BE2C (cell line): Measurements from ENCODE around the gene RELA.

Experiments
- DNase-seq: peaks from one replicate; pipeline ENCODE4 v3.0.0-alpha.2; 2020
- H3K27me3 ChIP-seq: fragments of 250-450 bp; sonication (Bioruptor Pico); 2 replicates; pipeline ENCODE4 v1.5.1; 2020; ENCODE audit warnings: mild to moderate bottlenecking
- H3K36me3 ChIP-seq: fragments of 250-450 bp; sonication (Bioruptor Pico); 2 replicates; pipeline ENCODE4 v1.5.1; 2020; ENCODE audit warnings: mild to moderate bottlenecking
- H3K4me1 ChIP-seq: fragments of 250-450 bp; sonication (Bioruptor Pico); 2 replicates; pipeline ENCODE4 v1.5.1; 2020
- H3K4me3 ChIP-seq: 2 replicates; pipeline ENCODE4 v1.5.1; 2011; ENCODE audit warnings: low read depth, low read length
- H3K9me3 ChIP-seq: fragments of 250-450 bp; sonication (Bioruptor Pico); 2 replicates; pipeline ENCODE4 v1.5.1; 2020
- TF ChIP-seq, protein P1 (sequence below): IDR thresholded peaks from 2 replicates; pipeline ENCODE4 v1.5.1; 2012; ENCODE audit warnings: mild to moderate bottlenecking, low read depth, low read length

The RELA gene

DNA sequence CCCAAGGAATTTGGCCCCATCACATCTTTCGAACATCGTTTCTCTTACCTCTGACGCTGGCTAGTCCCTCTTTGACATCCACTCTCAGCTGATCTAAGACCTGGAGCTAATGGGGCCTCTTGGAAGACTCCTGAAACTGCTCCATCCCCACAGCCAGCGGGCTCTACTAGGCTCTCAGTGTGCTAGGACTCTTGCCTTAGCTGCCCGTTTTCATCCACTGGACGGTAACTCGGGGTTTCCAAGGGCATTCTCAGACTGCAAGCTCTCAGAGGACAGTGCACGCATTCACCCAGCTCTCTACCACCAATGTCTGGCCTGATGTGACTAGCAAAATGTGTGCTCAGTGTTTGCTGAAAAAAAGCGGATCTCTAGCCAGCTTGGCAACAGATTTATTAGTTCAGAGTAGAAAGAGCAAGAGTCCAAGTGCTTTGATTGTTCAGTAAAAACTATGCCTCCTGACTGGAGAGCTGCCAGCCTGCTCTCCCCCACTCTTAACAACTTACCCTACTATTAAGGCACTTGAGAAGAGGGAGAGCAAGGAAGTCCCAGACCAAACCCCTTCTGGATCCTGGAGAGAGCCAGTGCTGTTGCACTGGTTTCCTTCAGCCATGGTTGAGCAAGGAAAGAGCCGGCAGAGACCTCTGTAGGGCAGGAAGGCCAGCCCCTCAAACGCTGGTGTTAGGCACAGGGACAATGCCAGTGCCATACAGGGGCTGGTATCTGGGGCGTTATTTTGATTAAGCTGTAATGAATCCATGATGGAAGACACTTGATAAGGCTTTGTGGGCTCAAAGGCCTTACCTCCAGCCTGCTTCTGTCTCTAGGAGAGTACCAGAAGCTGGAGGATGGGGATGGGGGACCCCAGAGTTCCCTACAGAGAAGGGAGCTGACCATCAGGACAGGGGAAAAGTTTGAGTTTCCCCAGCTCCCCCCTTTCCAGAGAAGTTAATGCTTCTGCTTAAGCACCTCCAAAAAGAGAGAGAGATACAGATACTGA, 9.2 kb downstream of the RELA start:
- H3K4me1 ChIP-seq = peaks cover 11% of the 10 kb centered on the region
- no peaks in the 10 kb centered on the region; the same call in 1 of the 2 replicates for H3K36me3 ChIP-seq
- no peaks in the 10 kb centered on the region for H3K9me3 ChIP-seq
- no peak for DNase-seq
- TF ChIP-seq, protein P1, sequence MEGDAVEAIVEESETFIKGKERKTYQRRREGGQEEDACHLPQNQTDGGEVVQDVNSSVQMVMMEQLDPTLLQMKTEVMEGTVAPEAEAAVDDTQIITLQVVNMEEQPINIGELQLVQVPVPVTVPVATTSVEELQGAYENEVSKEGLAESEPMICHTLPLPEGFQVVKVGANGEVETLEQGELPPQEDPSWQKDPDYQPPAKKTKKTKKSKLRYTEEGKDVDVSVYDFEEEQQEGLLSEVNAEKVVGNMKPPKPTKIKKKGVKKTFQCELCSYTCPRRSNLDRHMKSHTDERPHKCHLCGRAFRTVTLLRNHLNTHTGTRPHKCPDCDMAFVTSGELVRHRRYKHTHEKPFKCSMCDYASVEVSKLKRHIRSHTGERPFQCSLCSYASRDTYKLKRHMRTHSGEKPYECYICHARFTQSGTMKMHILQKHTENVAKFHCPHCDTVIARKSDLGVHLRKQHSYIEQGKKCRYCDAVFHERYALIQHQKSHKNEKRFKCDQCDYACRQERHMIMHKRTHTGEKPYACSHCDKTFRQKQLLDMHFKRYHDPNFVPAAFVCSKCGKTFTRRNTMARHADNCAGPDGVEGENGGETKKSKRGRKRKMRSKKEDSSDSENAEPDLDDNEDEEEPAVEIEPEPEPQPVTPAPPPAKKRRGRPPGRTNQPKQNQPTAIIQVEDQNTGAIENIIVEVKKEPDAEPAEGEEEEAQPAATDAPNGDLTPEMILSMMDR = no peak
- peak overlapping the region; percentile 53 for H3K4me3 ChIP-seq
- no peaks in the 10 kb centered on the region for H3K27me3 ChIP-seq

DNA sequence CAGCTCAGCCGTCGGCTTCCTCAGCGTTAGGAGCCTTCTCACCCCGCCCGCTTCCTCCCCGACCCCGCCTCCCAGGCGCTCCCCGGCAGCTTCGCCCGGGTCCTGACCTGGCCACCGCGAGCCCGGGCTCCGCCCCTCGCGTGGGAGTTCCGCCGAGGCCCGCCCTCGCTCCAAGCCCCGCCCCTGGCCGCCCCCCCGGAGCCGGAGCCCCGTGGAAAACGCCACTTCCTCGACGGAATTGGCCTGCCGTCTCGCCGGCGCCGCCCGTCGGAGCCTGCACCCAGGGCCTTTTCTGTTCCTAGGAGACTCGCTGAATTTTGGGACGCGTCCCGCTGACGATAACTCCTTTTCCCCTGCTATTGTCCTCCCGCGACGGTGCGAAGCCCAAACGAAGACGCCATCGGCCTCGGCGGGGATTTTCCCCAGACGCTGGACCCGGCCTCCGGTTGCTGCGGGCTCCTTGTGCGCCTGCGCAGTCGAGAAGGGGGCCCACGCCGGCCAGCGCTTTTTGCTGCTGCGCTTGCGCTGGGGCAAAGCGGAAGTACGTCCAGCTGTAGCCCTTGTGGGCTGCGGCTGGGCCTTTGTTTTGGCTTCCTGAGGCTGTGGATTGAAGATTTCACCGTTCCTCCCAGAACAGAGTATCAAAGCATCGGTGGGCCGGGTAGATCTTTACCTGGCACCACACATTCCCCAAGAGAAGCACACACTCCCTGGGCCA, 10.0 kb downstream of the RELA start:
- no peaks in the 10 kb centered on the region for H3K9me3 ChIP-seq
- no peaks in the 10 kb centered on the region; the same call in 1 of the 2 replicates for H3K36me3 ChIP-seq
- DNase-seq = peak; percentile 83
- H3K27me3 ChIP-seq = no peaks in the 10 kb centered on the region
- H3K4me3 ChIP-seq = peak overlapping the region; percentile 53
- peaks cover 11% of the 10 kb centered on the region for H3K4me1 ChIP-seq
- TF ChIP-seq, protein P1 = no peak

DNA sequence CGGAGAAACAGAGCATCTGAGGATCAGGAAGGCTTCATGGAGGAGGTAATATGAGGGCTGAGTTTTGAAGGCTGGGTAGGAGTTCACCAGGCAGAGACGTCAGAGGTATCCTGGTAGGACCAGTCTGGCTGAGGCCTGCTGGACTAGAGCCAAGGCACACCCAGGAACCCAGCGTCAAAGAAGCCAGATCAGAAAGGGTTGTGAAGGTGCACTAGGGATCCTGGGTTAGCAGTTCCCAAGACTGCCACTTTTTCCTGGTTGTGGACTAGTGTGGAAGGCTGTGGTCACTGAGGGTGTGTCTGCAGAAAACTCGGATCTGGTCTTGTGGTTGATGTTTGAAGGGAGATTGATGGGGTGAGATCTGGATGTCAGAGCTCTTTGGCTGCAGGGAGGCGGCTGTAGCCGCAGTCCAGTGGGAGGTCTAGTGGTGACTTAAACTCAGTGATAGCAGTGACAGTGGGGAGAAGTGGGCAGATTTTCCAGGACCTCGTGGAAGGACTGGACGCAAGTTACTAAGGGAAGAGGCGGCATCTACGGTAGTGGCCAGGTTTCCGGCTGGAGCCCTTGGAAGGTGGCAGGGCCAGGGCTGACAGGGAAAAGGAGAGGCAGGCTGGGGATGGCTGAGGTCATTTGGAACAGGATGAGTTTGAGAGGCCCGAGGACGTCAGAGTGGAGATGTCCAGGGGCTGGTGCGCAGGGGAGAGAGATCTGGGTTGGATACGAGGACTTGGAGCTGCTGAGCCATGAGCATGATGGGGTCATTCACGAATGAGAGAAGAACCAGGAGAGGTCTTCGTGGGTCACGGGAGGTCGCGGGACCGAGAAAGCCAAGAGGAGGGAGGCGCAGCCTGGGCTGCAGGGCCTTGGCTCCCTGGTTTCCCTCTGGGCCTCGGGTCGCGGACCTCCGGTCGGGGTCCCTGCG, 10.9 kb downstream of the RELA start:
- peak; percentile 34 for DNase-seq
- H3K4me3 ChIP-seq = peak overlapping the region; percentile 53
- H3K9me3 ChIP-seq = no peaks in the 10 kb centered on the region
- no peaks in the 10 kb centered on the region for H3K27me3 ChIP-seq
- TF ChIP-seq, protein P1 = no peak
- peaks cover 11% of the 10 kb centered on the region for H3K4me1 ChIP-seq
- H3K36me3 ChIP-seq = no peaks in the 10 kb centered on the region

DNA sequence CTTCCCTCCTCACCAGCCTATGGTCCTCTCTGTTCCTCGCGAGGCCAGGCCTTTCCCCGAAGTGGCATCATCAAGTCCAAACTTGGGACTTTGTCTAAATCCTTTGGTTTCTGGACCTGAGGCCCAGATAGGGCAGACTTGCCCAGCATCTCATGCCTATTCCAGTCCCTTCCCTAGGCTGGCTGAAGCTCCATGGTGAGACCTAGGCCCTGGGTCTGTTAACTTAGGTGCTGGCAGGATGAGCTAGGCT, 11.5 kb downstream of the RELA start:
- H3K27me3 ChIP-seq = no peaks in the 10 kb centered on the region
- H3K36me3 ChIP-seq = no peaks in the 10 kb centered on the region
- H3K4me1 ChIP-seq = peaks cover 11% of the 10 kb centered on the region
- TF ChIP-seq, protein P1 = no peak
- DNase-seq = no peak
- H3K4me3 ChIP-seq = no peak overlapping the region
- no peaks in the 10 kb centered on the region for H3K9me3 ChIP-seq

DNA sequence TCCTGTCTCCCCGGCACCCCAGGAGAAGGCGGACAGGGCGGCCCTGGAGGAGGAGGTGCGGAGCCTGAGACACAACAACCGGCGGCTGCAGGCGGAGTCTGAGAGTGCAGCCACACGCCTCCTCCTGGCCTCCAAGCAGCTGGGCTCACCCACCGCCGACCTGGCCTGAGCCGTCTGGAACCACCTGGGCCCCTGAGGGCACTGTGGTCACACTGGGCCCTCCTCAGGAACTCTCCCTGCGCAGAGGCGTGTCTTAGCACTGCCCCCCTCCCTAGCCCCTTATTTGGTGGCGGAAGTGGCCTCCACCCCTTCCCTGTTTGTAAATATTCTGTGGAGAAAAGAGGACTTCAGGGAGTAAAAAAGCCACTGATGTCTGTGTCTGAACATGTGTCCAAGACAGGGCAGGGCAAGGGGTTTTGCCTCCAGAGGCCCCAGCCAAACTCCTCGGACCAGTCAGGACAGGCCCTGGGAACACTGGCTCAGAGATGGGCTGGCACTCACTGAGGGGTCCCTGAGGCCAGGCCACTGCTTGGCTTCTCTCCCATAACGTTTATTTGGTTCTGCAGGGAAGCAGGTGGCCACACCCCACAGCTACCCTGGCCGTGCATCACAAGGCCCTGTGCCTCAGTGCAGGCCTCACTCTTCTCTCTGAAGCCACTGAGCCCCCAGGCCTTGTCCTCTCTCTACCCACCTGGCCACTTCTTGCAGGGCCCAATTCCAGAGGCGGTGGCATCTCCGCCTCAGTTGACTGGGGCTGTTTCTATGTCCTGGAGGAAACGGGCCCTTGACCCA, 12.0 kb downstream of the RELA start:
- TF ChIP-seq, protein P1 = no peak
- DNase-seq = no peak
- Histone ChIP-seq H3K27me3 (no peaks in the 10 kb centered on the region), H3K36me3 (no peaks in the 10 kb centered on the region), H3K4me1 (peaks cover 11% of the 10 kb centered on the region), H3K9me3 (no peaks in the 10 kb centered on the region), H3K4me3 (no peak overlapping the region)
